Sciatic nerve (tissue), 2 donors: ENCODE measurements around the gene ARHGEF17. TPM values are rescaled to one million over a fixed set of nuclear protein-coding genes. Genes with fewer than 3 reads are reported as not detected.
"Not testable (repeated sequence)": the region's sequence is repeated elsewhere in the genome, so short reads cannot be mapped to it uniquely, and the experiment has no call there.

ENCODE experiments used
- ATAC-seq: fragments of 200-7000 bp; cut with Tn5 transposase; one replicate; pipeline ENCODE4 v1.9.1; 2020; ENCODE audit warnings: mild to moderate bottlenecking, moderate library complexity
- DNase-seq: peaks from one replicate; pipeline ENCODE4 v3.0.0-alpha.2; 2020; ENCODE audit warnings: low spot score
- intact Hi-C: fragments of 100-400 bp; cut with DNase I; formaldehyde crosslinking; loops from one replicate; pipeline ENCODE4 v1.14.2; 2022
- total RNA-seq: library from RNA; stranded (reverse); fragmentation: NEBNext Ultra II Directional; extraction: Animal tissue kit (Norgen Biotek cat#: 25700); gene quantifications from one replicate; pipeline ENCODE4 v1.2.1, GENCODE V29; 2021
- donor health status: DM: no; HTN: no; CAD: no.
- donor health status: DM: no; HTN: no; CAD: no.

Gene ARHGEF17
- total RNA-seq, 1 donor from 2014 or later = 110 TPM

GRCh38 chr11:73270855-73271477, 37.1 kb upstream of the ARHGEF17 start:
- intact Hi-C loops = no loop called here
- DNase-seq = peak; percentile 42
- ATAC-seq = no peak

DNA sequence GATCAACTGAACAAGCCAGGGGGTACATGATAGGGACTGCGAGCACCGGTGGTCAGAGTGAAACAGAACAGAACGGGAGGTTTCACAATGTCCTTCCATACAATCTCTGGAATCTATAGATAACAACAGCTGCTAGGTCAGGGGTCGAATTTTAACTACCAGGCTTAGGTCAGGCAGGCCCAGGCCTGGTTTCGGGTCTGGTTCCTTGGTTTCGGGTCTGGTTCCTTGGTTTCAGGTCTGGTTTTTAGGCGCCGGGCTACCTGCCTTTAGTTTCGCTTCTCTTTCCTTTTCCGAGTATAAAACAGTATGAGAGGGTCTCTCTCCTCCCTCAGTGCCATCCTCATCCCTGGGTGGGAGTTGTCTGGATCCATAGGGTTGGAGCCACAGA, 36.6 kb upstream of the ARHGEF17 start:
- intact Hi-C loops, DNase-seq, ATAC-seq: not testable (repeated sequence)

DNA sequence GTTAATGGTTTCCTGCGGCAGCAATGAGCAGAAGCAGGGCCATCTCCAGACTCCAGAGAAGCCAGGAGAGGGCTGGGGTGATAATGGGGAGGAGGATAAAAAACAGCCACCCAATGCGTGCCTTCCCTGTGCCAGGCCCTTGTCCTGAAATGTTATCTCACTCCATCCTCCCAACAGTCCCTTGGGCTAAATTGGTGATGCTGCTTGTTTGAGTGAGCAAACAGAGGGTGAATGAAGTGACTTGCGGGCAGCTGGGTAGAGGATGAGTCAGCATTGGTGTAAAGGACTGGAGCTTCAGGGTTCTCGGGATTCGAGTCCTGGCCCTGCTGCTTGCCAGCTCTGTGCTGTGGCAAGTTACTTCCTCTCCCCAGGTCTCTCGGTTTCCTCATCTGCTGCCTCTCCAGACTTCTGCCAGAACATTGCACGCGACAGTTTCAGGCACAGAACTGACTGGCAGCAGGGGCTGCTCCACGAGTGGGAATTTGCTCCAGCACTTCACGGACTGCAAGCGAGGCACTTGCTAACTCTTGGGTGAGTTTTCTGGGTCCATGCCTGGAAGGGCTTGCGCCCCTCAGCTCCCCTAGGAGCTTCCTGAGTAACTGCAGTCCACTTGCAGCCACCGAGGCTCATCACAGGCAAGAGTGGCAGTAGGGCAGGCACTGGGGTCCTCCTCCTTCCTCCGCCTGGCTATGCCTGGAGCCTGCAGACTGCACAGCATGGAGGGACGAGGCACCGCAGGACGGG, 36.0 kb upstream of the ARHGEF17 start, which contains the start of gene P2RY6:
Gene P2RY6 (plus strand): TSS at position 403 of the 744 bp plus-strand sequence. CDS start 24,181 bp downstream, outside the sequence.
- ATAC-seq (peak; percentile 59), DNase-seq (peak; percentile 58)
- intact Hi-C loops = no loop called here

DNA sequence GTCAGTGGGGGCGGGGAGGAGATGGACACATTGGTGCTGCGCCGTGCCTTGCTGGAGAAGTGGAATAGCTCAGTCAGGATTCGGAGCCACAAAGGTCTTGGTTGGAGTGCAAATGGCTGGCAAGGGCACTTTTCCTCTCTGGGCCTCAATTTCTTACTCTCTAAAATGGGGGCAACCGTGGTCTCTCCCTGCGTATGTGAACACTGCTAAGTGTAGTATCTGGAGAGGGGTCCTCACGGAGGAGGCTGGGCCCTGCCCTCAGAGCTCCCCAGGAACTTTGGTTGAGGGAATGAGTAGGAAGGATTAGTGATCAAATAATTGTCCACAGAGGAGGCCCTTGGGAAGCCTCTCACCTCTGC, 35.4 kb upstream of the ARHGEF17 start:
- no peak for DNase-seq
- intact Hi-C loops = no loop called here
- no peak for ATAC-seq

DNA sequence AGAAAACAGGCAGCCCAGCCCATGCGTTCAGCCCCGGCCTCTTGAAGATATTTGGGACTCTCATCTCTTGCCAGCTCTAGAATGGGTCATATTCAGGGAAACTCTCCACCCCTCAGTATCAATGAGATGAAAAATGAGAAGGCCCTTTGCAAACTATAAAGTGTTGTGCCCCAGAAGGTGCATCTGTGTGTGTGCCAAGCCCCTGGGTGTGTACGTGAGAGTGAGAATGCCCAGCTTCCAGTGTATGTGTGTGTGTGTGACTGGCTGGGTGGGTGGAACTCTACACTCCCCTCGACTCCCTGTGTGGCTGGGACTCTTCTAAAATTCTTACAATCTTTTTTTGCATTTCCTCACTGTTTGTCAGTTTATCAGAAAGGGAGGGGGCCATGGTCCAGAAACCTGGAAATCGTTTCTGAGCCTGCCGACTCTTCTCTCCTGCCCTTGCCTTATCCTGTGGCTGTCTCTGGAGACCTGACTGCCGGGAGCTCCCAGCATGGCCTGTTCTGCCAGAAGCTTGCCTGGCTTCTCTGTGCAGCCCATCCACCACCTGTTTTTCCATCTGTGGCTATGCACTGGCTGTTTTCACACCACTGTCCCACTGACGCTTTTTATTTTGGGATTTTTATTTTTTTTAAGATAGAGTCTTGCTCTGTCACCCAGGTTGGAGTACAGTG, 34.7 kb upstream of the ARHGEF17 start:
- intact Hi-C loops = no loop called here
- ATAC-seq (peak; percentile 36), DNase-seq (peak; percentile 19)

DNA sequence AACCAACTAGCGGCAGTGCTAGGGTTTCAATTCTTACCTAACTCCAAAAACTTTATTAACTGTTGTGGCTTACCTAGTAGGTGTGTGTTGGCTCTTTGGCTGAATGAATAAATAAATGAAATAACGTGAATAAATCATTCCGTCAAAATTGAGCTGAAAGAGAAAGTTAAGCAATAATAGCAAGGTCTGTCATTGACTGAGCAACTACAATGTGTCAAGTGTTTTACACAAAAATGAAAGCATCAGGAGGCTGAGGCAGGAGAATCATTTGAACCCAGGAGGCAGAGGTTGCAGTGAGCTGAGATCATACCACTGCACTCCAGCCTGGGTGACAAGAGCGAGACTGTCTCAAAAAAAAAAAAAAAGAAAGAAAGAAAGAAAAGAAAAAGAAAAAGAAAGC, 33.9 kb upstream of the ARHGEF17 start:
- DNase-seq, ATAC-seq, intact Hi-C loops: not testable (repeated sequence)

DNA sequence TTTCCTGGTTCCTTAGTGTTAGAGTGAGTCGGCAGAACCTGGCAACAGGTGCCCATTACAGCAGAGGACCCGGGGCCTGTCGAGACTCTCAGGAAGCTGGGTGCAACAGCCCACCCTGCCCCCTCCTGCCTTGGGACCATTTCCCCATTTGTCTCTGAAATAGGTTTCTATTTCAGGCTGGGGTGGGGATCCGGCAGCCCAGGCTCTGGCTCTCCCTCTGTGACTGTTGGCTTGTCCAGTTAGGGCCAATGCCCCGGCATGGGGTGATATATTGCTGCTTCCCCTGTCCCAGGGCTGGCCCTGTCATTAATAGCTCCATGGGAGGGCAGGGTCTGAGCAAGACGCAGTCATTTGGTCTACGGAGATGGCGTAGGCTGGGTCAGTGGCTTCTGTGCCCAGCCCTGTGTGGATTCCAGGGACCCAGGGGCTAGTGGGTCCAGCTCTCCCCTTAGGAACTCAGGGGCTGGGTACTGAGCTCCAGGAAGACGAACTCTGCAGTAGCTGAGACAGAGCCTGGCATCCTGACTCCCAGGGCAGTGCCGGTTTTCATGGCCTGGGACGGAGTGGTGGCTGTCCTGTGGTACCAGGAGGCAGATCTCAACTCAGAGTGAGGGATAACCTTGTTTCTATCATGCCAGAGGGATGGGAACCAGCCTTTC, 33.2 kb upstream of the ARHGEF17 start:
- peak; percentile 8 for ATAC-seq
- peak; percentile 56 for DNase-seq

GRCh38 chr11:73275381-73275750, 32.7 kb upstream of the ARHGEF17 start:
- intact Hi-C loops = no loop called here
- DNase-seq = peak; percentile 31
- no peak for ATAC-seq

More for the DNA sequence above, 33.2 kb upstream of the ARHGEF17 start:
- intact Hi-C loops = no loop called here

DNA sequence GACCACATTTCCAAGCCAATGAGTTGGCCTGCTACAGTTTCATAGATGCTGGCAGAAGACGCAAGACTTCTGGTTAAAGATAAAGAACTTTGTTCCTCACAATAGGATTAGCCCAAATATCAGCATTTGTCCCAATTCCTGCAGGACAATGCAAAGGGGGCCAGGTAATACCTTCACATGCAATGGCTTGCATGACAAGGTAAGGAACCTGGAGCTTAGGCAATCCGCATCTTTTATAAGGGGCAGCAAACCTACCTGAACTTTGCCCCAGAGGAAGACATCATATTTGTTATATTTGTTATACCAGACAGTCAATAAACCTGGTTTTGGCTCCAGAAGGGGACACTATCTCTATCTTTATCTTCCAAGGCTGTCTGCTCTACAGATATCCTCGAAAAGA, 30.6 kb upstream of the ARHGEF17 start:
- ATAC-seq (no peak), DNase-seq (no peak)
- intact Hi-C loops = no loop called here

GRCh38 chr11:73280626-73281025, 27.4 kb upstream of the ARHGEF17 start:
- intact Hi-C loops = no loop called here

GRCh38 chr11:73281201-73281741, 26.8 kb upstream of the ARHGEF17 start:
- DNase-seq = no peak
- intact Hi-C loops = no loop called here
- ATAC-seq = peak; percentile 73

More at GRCh38 chr11:73280626-73281025, 27.4 kb upstream of the ARHGEF17 start:
- ATAC-seq (peak; percentile 77), DNase-seq (no peak)

GRCh38 chr11:73281796-73282660, 26.0 kb upstream of the ARHGEF17 start:
- intact Hi-C loops = no loop called here
- DNase-seq (no peak), ATAC-seq (no peak)

GRCh38 chr11:73283276-73284000, 24.6 kb upstream of the ARHGEF17 start:
- intact Hi-C loops = no loop called here
- no peak for DNase-seq
- no peak for ATAC-seq

DNA sequence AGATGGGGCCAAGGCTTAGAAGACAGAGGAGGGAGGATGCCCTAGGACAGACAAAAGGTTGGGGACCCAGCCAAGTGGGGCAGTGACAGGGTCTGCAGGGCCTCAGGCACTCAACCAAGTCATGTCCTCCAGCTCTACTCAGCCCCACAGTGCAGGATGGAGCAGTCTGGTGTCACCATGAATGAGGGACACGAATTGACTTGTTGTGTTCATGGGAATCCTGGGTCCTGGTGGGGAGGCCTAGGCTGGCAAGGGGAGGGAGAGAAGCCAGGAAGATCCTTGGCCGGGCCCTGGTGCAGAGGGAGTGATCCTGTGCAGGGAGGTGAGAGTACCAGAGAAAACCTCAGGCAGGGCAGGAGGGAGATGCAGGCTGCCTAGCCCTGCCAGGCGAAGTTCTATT, 24.0 kb upstream of the ARHGEF17 start:
- DNase-seq (no peak), ATAC-seq (no peak)
- intact Hi-C loops = no loop called here

DNA sequence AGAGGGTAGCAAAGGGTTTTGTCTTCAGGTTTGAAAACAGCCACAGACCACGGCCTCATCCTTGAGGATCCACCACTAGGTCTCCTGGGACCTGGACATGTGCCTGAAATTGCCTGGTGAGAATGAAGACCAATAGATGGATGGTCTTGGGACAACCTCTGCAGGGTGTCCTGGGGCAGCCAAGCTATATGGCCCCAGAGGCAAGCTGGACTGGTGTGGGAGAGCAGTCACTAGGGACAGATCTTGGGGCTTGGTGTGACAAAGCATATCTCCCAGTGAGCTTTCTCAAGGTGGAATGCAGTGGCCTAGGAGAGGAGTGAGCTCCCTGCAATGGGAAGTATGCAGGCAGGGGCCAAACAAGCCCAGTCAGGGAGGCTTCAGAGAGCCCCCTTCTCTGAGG, 22.4 kb upstream of the ARHGEF17 start:
- intact Hi-C loops = no loop called here
- DNase-seq (no peak), ATAC-seq (no peak)

DNA sequence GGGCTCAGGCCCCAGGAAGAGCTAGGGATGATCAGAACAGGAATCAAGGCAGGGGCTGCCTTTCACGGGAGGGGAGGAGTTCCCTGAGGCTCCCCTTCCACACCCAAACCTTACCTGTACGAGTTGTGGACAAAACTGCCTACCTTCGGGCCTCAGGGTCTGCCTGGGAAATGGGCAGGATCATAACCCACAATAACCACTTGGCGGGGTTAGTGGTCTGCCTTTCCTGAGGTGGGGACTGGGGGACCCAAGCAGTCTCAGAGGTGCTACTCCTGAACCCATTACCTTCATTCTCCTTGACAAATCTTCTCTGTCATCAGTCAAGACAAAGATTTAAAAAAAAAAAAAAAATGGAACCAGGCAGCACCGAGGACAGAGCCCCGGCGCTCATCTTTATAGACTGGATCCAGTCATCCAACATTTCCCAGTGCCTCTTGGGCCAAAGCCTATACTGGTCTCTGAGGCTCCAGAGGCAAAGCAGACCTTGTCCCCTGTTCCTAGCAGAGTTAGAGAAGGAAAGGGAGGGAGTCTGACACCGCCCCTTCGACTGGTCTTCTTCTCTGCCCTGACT, 21.8 kb upstream of the ARHGEF17 start:
- ATAC-seq = no peak
- DNase-seq = no peak
- intact Hi-C loops = no loop called here

- intact Hi-C loops = no loop called here
- no peak for ATAC-seq
- no peak for DNase-seq
Measured at GRCh38 chr11:73287400-73288101, 20.5 kb upstream of the ARHGEF17 start.
